Measurements from ENCODE around the gene RDM1. TPM values are rescaled to one million over a fixed set of nuclear protein-coding genes. Genes with fewer than 3 reads are reported as not detected.

Gene RDM1
- 1 to 10 TPM in 1 of 4 donors, under 1 TPM in 1, not detected in 2; 0.88 to 1.9 TPM for total RNA-seq

- TF ChIP-seq POLR2A (IDR thresholded peaks at IDR 0.05) (no peak), CTCF (IDR thresholded peaks at IDR 0.05) (no peak)
- Histone ChIP-seq H3K27me3 (no peaks in the 10 kb centered on the region), H3K4me3 (peak within 1 kb of the TSS; percentile 43 to 63 (median 52)), H3K36me3 (no peaks in the 10 kb centered on the region), H3K27ac (peak within 1 kb of the TSS in 1 of 4 donors; percentile 10), H3K9me3 (no peaks in the 10 kb centered on the region), H3K4me1 (peaks cover 3 to 7% (median 5%) of the 10 kb centered on the region in 4 donors)
- DNase-seq: peak; percentile 44 to 79 (median 78)
Measured at GRCh38 chr17:35930211-35931065, at the start of gene RDM1. Gene RDM1, minus strand, starts transcription at chr17:35930773. Its CDS starts 46 bp downstream, at chr17:35930727.

- no peaks in the 10 kb centered on the region for H3K27me3 ChIP-seq
- H3K9me3 ChIP-seq: no peaks in the 10 kb centered on the region
- no peaks in the 10 kb centered on the region for H3K36me3 ChIP-seq
- H3K4me1 ChIP-seq: peaks cover 0 to 5% (median 0%) of the 10 kb centered on the region in 4 donors
- H3K4me3 ChIP-seq: no peak overlapping the region
- DNase-seq: no peak
- no peak for TF ChIP-seq CTCF (IDR thresholded peaks at IDR 0.05)
- no peak for TF ChIP-seq POLR2A (IDR thresholded peaks at IDR 0.05)
- H3K27ac ChIP-seq: no peak overlapping the region
Measured at GRCh38 chr17:35978346-35978745, 47.8 kb upstream of the RDM1 start.

GRCh38 chr17:35977509-35977908, 46.9 kb upstream of the RDM1 start:
- Histone ChIP-seq H3K4me3 (no peak overlapping the region), H3K27ac (no peak overlapping the region), H3K36me3 (no peaks in the 10 kb centered on the region), H3K9me3 (no peaks in the 10 kb centered on the region), H3K27me3 (no peaks in the 10 kb centered on the region), H3K4me1 (peaks cover 0 to 11% (median 0%) of the 10 kb centered on the region in 4 donors)
- TF ChIP-seq POLR2A (IDR thresholded peaks at IDR 0.05) (no peak), CTCF (IDR thresholded peaks at IDR 0.05) (no peak)
- DNase-seq: no peak

- TF ChIP-seq CTCF (IDR thresholded peaks at IDR 0.05) (no peak), POLR2A (IDR thresholded peaks at IDR 0.05) (no peak)
- Histone ChIP-seq H3K27ac (peak overlapping the region in 2 of 4 donors; percentile 9 to 28), H3K9me3 (no peaks in the 10 kb centered on the region), H3K27me3 (no peaks in the 10 kb centered on the region), H3K4me1 (peaks cover 0 to 19% (median 0%) of the 10 kb centered on the region in 4 donors), H3K4me3 (no peak overlapping the region), H3K36me3 (no peaks in the 10 kb centered on the region)
- DNase-seq: no peak
Measured at GRCh38 chr17:35973333-35974260, 43.0 kb upstream of the RDM1 start.

GRCh38 chr17:35972945-35973332, 42.4 kb upstream of the RDM1 start:
- no peak for DNase-seq
- peaks cover 0 to 19% (median 0%) of the 10 kb centered on the region in 4 donors for H3K4me1 ChIP-seq

More at GRCh38 chr17:35972945-35973332, 42.4 kb upstream of the RDM1 start:
- no peaks in the 10 kb centered on the region for H3K27me3 ChIP-seq
- TF ChIP-seq CTCF (IDR thresholded peaks at IDR 0.05) (no peak), POLR2A (IDR thresholded peaks at IDR 0.05) (no peak)
- no peaks in the 10 kb centered on the region for H3K9me3 ChIP-seq
- no peak overlapping the region for H3K27ac ChIP-seq
- no peaks in the 10 kb centered on the region for H3K36me3 ChIP-seq
- H3K4me3 ChIP-seq: no peak overlapping the region
